GM23248 (cell line): ENCODE measurements around the gene MYLK3. TPM values are rescaled to one million over a fixed set of nuclear protein-coding genes. Genes with fewer than 3 reads are reported as not detected.
A peak's percentile ranks its signal among the peaks of the same experiment; 100 is the strongest.

ENCODE experiments used
- DNase-seq: peaks from one replicate; pipeline ENCODE4 v3.0.0-alpha.2; 2015
- H2AFZ ChIP-seq: fragments of 200-600 bp; sonication (generic); 2 replicates; pipeline ENCODE4 v1.6.1; 2016; ENCODE audit warnings: antibody characterized with exemption
- H3F3A ChIP-seq: fragments of 200-600 bp; sonication (generic); 2 replicates; pipeline ENCODE4 v1.6.1; 2016; ENCODE audit warnings: mild to moderate bottlenecking, antibody characterized with exemption, mixed run types; ENCODE audit not compliant: insufficient read depth
- H3K27ac ChIP-seq: fragments of 200-600 bp; sonication (generic); 2 replicates; pipeline ENCODE4 v1.5.1; 2016; ENCODE audit warnings: mild to moderate bottlenecking
- H3K27me3 ChIP-seq: fragments of 200-600 bp; sonication (generic); replicated peaks from 2 replicates; pipeline ENCODE4 v1.6.1; 2016; ENCODE audit warnings: mild to moderate bottlenecking; ENCODE audit not compliant: insufficient read depth
- H3K36me3 ChIP-seq: fragments of 200-600 bp; sonication (generic); 2 replicates; pipeline ENCODE4 v1.6.1; 2016; ENCODE audit warnings: low read depth, mild to moderate bottlenecking
- H3K4me1 ChIP-seq: fragments of 200-600 bp; sonication (generic); 2 replicates; pipeline ENCODE4 v1.6.1; 2016; ENCODE audit warnings: mild to moderate bottlenecking; ENCODE audit not compliant: insufficient read depth
- H3K4me2 ChIP-seq: fragments of 200-600 bp; sonication (generic); one replicate; pipeline ENCODE4 v1.6.1; 2016; ENCODE audit warnings: mild to moderate bottlenecking; ENCODE audit not compliant: unreplicated experiment
- H3K4me3 ChIP-seq: fragments of 200-600 bp; sonication (generic); 2 replicates; pipeline ENCODE4 v1.5.1; 2016; ENCODE audit warnings: mild to moderate bottlenecking
- H3K79me2 ChIP-seq: fragments of 200-600 bp; sonication (generic); 2 replicates; pipeline ENCODE4 v1.6.1; 2016; ENCODE audit warnings: mild to moderate bottlenecking; ENCODE audit not compliant: insufficient read depth
- H3K9ac ChIP-seq: fragments of 200-600 bp; sonication (generic); 2 replicates; pipeline ENCODE4 v1.6.1; 2016; ENCODE audit warnings: mild to moderate bottlenecking
- H3K9me2 ChIP-seq: fragments of 200-600 bp; sonication (generic); 2 replicates; pipeline ENCODE4 v1.6.1; 2016; ENCODE audit warnings: mixed run types, mild to moderate bottlenecking, moderate library complexity; ENCODE audit not compliant: insufficient read depth
- H3K9me3 ChIP-seq: fragments of 200-600 bp; sonication (generic); one replicate; pipeline ENCODE4 v1.6.1; 2017; ENCODE audit warnings: low read depth
- H4K20me1 ChIP-seq: fragments of 200-600 bp; sonication (generic); 2 replicates; pipeline ENCODE4 v1.6.0; 2016; ENCODE audit not compliant: insufficient read depth
- EZH2 ChIP-seq: fragments of 200-600 bp; sonication (generic); IDR thresholded peaks from 2 replicates; pipeline ENCODE4 v1.6.1; 2018; ENCODE audit warnings: antibody characterized with exemption, mild to moderate bottlenecking; ENCODE audit not compliant: insufficient read depth, poor library complexity, severe bottlenecking
- EZH2phosphoT487 ChIP-seq: fragments of 200-600 bp; sonication (generic); IDR thresholded peaks from 2 replicates; pipeline ENCODE4 v1.6.1; 2018; ENCODE audit warnings: antibody characterized with exemption, moderate library complexity, mild to moderate bottlenecking, low read depth; ENCODE audit not compliant: insufficient read depth
- WGBS, 2 experiments: methylation state at CpG; one replicate each; pipeline ENCODE4 v1.1.6; 2015 to 2017; ENCODE audit warnings: low lambda C conversion rate in 2 of 2, low coverage in 1 of 2; ENCODE audit errors: missing lambda C conversion rate in 2 of 2; 5-methylcytosine and 5-hydroxymethylcytosine counted together
- in situ Hi-C: fragments of 300-500 bp; cut with MboI; formaldehyde crosslinking; loops from 2 replicates; pipeline ENCODE4 v1.15.0; 2020
- polyA plus RNA-seq: library from polyadenylated mRNA; unstranded; fragments of >200 nt; fragmentation: Nextera tagmentation; extraction: Ambion mirVana; gene quantifications from 2 replicates; pipeline ENCODE4 v1.2.1, GENCODE V29; 2016
- total RNA-seq: library from RNA; depleted of rRNA; stranded (reverse); fragments of >200 nt; shearing (Covaris generic); gene quantifications from 2 replicates; pipeline ENCODE4 v1.2.3, GENCODE V29; 2014

Gene MYLK3
- total and polyA plus RNA-seq, 2 experiments from 2014 or later: not detected

DNA sequence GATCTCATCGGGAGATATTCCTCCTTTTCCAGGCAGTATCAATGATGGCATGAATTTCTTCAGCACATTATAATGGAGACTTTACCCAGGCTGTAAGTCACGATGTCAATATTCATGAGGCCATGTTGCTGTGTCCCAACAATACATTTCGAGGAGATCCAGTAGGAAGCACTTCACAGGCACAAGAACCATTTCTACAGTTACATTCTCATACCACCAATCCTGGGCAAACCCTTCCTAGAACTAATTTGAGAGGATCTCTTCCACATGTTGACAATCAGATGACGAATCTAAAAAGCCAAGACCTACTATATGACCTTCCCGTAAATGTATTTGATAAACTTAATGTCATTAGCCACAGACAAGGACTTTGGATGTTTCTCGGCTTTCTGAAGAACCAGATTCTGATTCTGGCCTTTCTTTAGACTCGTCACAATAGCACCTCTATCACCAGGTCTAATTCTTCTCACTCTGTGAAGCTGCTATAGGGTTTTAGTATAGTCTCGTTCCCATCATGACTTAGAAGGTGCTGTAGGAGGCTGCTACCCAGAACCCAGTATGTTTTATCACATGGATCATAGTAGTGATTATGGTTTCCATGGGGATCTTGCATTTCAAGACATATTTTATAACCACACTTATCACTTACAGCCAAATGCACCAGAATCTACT is 42.6 kb upstream of the MYLK3 start:
- Histone ChIP-seq H3K4me2 (peak overlapping the region; percentile 90), H3K27me3 (no peaks in the 10 kb centered on the region), H2AFZ (peak overlapping the region; percentile 86), H3K27ac (peak overlapping the region; percentile 74), H3K9ac (peak overlapping the region; percentile 90), H4K20me1 (no peaks in the 10 kb centered on the region), H3K9me2 (no peaks in the 10 kb centered on the region), H3K4me1 (no peaks in the 10 kb centered on the region), H3K36me3 (no peaks in the 10 kb centered on the region), H3K4me3 (peak overlapping the region; percentile 79), H3K79me2 (no peaks in the 10 kb centered on the region), H3F3A (peaks cover 12% of the 10 kb centered on the region; the same call in 1 of the 2 replicates), H3K9me3 (no peaks in the 10 kb centered on the region)
- 84 to 85% methylated on average over 8 of the region's 8 CpGs for WGBS, 2 experiments
- DNase-seq: peak; percentile 17
- in situ Hi-C loops: no loop called here
- TF ChIP-seq EZH2: no peak
- no peak for TF ChIP-seq EZH2phosphoT487

- no peaks in the 10 kb centered on the region for H3K27me3 ChIP-seq
- H3K79me2 ChIP-seq: no peaks in the 10 kb centered on the region
- no peaks in the 10 kb centered on the region for H4K20me1 ChIP-seq
- peak overlapping the region; percentile 79 for H3K4me3 ChIP-seq
- H3F3A ChIP-seq: peaks cover 12% of the 10 kb centered on the region; the same call in 1 of the 2 replicates
- H3K9me2 ChIP-seq: no peaks in the 10 kb centered on the region
- TF ChIP-seq EZH2: no peak
- DNase-seq: peak; percentile 80
- H3K9me3 ChIP-seq: no peaks in the 10 kb centered on the region
- peak overlapping the region; percentile 86 for H2AFZ ChIP-seq
- H3K4me2 ChIP-seq: peak overlapping the region; percentile 90
- H3K36me3 ChIP-seq: no peaks in the 10 kb centered on the region
- no peaks in the 10 kb centered on the region for H3K4me1 ChIP-seq
- H3K9ac ChIP-seq: peak overlapping the region; percentile 90
- H3K27ac ChIP-seq: peak overlapping the region; percentile 74
- in situ Hi-C loops: no loop called here
- 8 to 11% methylated on average over 37 to 43 of the region's 43 CpGs for whole genome bisulfite sequencing, 2 experiments
Measured at GRCh38 chr16:46789499-46790414, 41.6 kb upstream of the MYLK3 start.

GRCh38 chr16:46788891-46789474 is 40.8 kb upstream of the MYLK3 start:
- no peak for DNase-seq
- no peaks in the 10 kb centered on the region for H3K36me3 ChIP-seq
- no peak overlapping the region for H3K4me2 ChIP-seq
- no peaks in the 10 kb centered on the region for H3K79me2 ChIP-seq
- in situ Hi-C loops: no loop called here
- H4K20me1 ChIP-seq: no peaks in the 10 kb centered on the region
- H3K4me1 ChIP-seq: no peaks in the 10 kb centered on the region
- peaks cover 13% of the 10 kb centered on the region; the same call in 1 of the 2 replicates for H3F3A ChIP-seq
- 82 to 85% methylated on average over 3 of the region's 3 CpGs for WGBS, 2 experiments
- no peaks in the 10 kb centered on the region for H3K9me3 ChIP-seq
- no peak overlapping the region for H3K9ac ChIP-seq
- no peak overlapping the region for H2AFZ ChIP-seq
- no peak for TF ChIP-seq EZH2phosphoT487
- no peak for TF ChIP-seq EZH2
- H3K9me2 ChIP-seq: no peaks in the 10 kb centered on the region
- H3K27me3 ChIP-seq: no peaks in the 10 kb centered on the region
- H3K27ac ChIP-seq: no peak overlapping the region
- no peak overlapping the region for H3K4me3 ChIP-seq

DNA sequence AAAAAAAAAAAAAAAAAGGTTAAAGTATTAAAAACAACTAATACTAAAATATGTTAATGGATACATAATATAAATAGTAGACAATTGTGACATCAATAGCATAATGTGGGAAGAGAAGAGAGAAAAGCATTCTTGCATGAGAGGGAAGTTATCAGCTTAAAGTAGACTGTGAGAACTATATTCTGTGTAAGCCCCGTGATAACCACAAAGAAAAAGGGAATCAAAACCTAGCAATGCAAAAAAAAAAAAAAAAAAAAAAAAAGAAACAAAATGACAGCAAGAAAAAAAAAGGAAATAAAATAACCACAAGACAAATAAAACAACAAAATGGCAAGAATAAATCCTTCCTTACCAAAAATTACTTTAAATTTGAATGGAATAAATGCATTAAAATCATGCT is 39.8 kb upstream of the MYLK3 start:
- Histone ChIP-seq H3F3A (peaks cover 22% of the 10 kb centered on the region; the same call in 1 of the 2 replicates), H3K36me3 (no peaks in the 10 kb centered on the region)
- in situ Hi-C loops: no loop called here

More for the DNA sequence above, 39.8 kb upstream of the MYLK3 start:
- H3K9me2 ChIP-seq: no peaks in the 10 kb centered on the region
- no peaks in the 10 kb centered on the region for H3K27me3 ChIP-seq
- TF ChIP-seq EZH2: no peak
- H3K9ac ChIP-seq: no peak overlapping the region
- H4K20me1 ChIP-seq: no peaks in the 10 kb centered on the region
- DNase-seq: no peak
- no peak overlapping the region for H3K4me3 ChIP-seq
- H3K79me2 ChIP-seq: no peaks in the 10 kb centered on the region
- H2AFZ ChIP-seq: no peak overlapping the region
- WGBS, 2 experiments: 87 to 88% methylated on average over 1 of the region's 1 CpG
- no peaks in the 10 kb centered on the region for H3K4me1 ChIP-seq
- H3K9me3 ChIP-seq: no peaks in the 10 kb centered on the region
- H3K27ac ChIP-seq: no peak overlapping the region
- no peak overlapping the region for H3K4me2 ChIP-seq
